Measurements from ENCODE around the gene HOXB6.

The HOXB6 gene

GRCh38 chr17:48555258-48556228 is 49.2 kb downstream of the HOXB6 start (continued):
- TF ChIP-seq REST (tag by site-specific recombination; IDR thresholded peaks at IDR 0.05) = no peak
- TF ChIP-seq ZNF146 (tag by site-specific recombination; IDR thresholded peaks at IDR 0.05) = no peak
- no peak for TF ChIP-seq ZNF391 (tag by site-specific recombination; IDR thresholded peaks at IDR 0.05; ENCODE audit: borderline replicate concordance, low read depth)
- no peak for TF ChIP-seq ZBTB11 (tag by site-specific recombination; conservative IDR thresholded peaks at IDR 0.05; ENCODE audit: low read depth)
- TF ChIP-seq ZNF48 (tag by site-specific recombination; IDR thresholded peaks at IDR 0.05) = no peak
- TF ChIP-seq ZSCAN18 (tag by site-specific recombination; IDR thresholded peaks at IDR 0.05) = no peak
- no peak for TF ChIP-seq ZNF629 (tag by site-specific recombination; IDR thresholded peaks at IDR 0.05)
- peak; percentile 100 for TF ChIP-seq PRDM10 (tag by site-specific recombination; IDR thresholded peaks at IDR 0.05)
- no peak for TF ChIP-seq ZNF785 (tag by site-specific recombination; IDR thresholded peaks at IDR 0.05)
- no peak for TF ChIP-seq ZNF530 (tag by site-specific recombination; IDR thresholded peaks at IDR 0.05; ENCODE audit: low read depth)
- no peak for TF ChIP-seq ZFP41 (tag by site-specific recombination; IDR thresholded peaks at IDR 0.05; ENCODE audit: borderline replicate concordance)
- TF ChIP-seq ZNF488 (tag by site-specific recombination; IDR thresholded peaks at IDR 0.05) = no peak
- no peak for TF ChIP-seq ZNF529 (tag by site-specific recombination; IDR thresholded peaks at IDR 0.05; ENCODE audit: insufficient replicate concordance)
- no peak for TF ChIP-seq ZNF830 (tag by site-specific recombination; IDR thresholded peaks at IDR 0.05; ENCODE audit: low read depth)
- TF ChIP-seq HIC1 (tag by site-specific recombination; IDR thresholded peaks at IDR 0.05) = no peak; the same call in 1 of the 2 replicates
- TF ChIP-seq ZNF266 (tag by site-specific recombination; IDR thresholded peaks at IDR 0.05; ENCODE audit: low read depth) = no peak
- TF ChIP-seq ZNF174 (tag by site-specific recombination; IDR thresholded peaks at IDR 0.05) = no peak
- no peak for TF ChIP-seq ZNF221 (tag by site-specific recombination; IDR thresholded peaks at IDR 0.05; ENCODE audit: borderline replicate concordance)
- TF ChIP-seq ZNF37A (tag by site-specific recombination; IDR thresholded peaks at IDR 0.05) = no peak
- TF ChIP-seq KLF17 (tag by site-specific recombination; IDR thresholded peaks at IDR 0.05) = no peak
- no peak for TF ChIP-seq ZNF157 (tag by site-specific recombination; IDR thresholded peaks at IDR 0.05)
